ENCODE data around the gene FBXO48.

GRCh38 chr2:68512966-68513365 lies 45.9 kb upstream of the FBXO48 start:
- no peak for TF ChIP-seq PKNOX1 (IDR thresholded peaks at IDR 0.05)
- no peak for TF ChIP-seq SP1 (IDR thresholded peaks at IDR 0.05)
- TF ChIP-seq TARDBP (IDR thresholded peaks at IDR 0.05) = no peak
- no peak for TF ChIP-seq BHLHE40 (IDR thresholded peaks at IDR 0.05; ENCODE audit: borderline replicate concordance)

Data from HEK293T (cell line).